Vagina (tissue), 2 donors: ENCODE measurements around the gene ZNF416.

Experiments
- CTCF ChIP-seq, 3 experiments: fragments of 450-650 bp in 2 of 3; fragments of 200-600 bp in 1 of 3; sonication (generic) in 1 of 3; IDR thresholded peaks; one replicate each; pipeline ENCODE4 v1.5.1; 2017 to 2019; ENCODE audit warnings: antibody characterized with exemption in 3 of 3, mild to moderate bottlenecking in 2 of 3, moderate library complexity in 2 of 3
- POLR2A ChIP-seq, 2 donors: fragments of 450-650 bp; IDR thresholded peaks; one replicate each; pipeline ENCODE4 v1.6.1; 2017; ENCODE audit warnings: antibody characterized with exemption in 2 of 2, mild to moderate bottlenecking in 2 of 2, moderate library complexity in 2 of 2

GRCh38 chr19:57537953-57538547 is 40.7 kb downstream of the ZNF416 start:
- no peak for TF ChIP-seq CTCF (IDR thresholded peaks at IDR 0.05)
- TF ChIP-seq POLR2A (IDR thresholded peaks at IDR 0.05): no peak
